ENCODE data around the gene ZNF367.
"Not testable (repeated sequence)": the region's sequence is repeated elsewhere in the genome, so short reads cannot be mapped to it uniquely, and the experiment has no call there.

DNA sequence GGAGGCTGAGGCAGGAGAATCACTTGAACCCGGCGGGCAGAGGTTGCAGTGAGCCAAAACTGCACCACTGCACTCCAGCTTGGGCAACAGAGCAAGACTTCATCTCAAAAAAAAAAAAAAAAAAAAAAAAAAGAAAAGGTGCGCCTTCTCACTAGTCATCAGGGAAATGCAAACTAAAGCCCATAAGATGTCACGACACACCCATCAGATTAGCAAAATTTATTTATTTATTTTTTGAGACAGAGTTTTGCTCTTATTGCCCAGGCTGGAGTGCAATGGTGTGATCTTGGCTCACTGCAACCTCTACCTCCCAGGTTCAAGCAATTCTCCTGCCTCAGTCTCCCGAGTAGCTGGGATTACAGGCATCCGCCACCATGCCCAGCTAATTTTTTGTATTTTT, 57.6 kb downstream of the ZNF367 start:
- TF ChIP-seq POLR2A, POLR2AphosphoS5, EP300 (IDR thresholded peaks at IDR 0.05): not testable (repeated sequence)
- TF ChIP-seq, protein P1, sequence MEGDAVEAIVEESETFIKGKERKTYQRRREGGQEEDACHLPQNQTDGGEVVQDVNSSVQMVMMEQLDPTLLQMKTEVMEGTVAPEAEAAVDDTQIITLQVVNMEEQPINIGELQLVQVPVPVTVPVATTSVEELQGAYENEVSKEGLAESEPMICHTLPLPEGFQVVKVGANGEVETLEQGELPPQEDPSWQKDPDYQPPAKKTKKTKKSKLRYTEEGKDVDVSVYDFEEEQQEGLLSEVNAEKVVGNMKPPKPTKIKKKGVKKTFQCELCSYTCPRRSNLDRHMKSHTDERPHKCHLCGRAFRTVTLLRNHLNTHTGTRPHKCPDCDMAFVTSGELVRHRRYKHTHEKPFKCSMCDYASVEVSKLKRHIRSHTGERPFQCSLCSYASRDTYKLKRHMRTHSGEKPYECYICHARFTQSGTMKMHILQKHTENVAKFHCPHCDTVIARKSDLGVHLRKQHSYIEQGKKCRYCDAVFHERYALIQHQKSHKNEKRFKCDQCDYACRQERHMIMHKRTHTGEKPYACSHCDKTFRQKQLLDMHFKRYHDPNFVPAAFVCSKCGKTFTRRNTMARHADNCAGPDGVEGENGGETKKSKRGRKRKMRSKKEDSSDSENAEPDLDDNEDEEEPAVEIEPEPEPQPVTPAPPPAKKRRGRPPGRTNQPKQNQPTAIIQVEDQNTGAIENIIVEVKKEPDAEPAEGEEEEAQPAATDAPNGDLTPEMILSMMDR (IDR thresholded peaks at IDR 0.05) = not testable (repeated sequence)

Data from sigmoid colon (tissue), 4 donors.